SK-N-SH treated with all-trans-retinoic acid at 6 μM for 48 hours (cell line): Measurements from ENCODE around the gene BUB1B.

Source experiments
- ATAC-seq: fragments of 200-7000 bp; cut with Tn5 transposase; 3 replicates; pipeline ENCODE4 v1.9.1; 2020; ENCODE audit warnings: mild to moderate bottlenecking, moderate library complexity
- ARNTL ChIP-seq: fragments of 450-650 bp; formaldehyde crosslinking; IDR thresholded peaks from 2 replicates; pipeline ENCODE4 v1.5.0; 2020; ENCODE audit warnings: low read depth, mild to moderate bottlenecking, moderate library complexity, borderline replicate concordance
- BACH2 ChIP-seq: fragments of 250-450 bp; sonication (Bioruptor Pico); IDR thresholded peaks from 2 replicates; pipeline ENCODE4 v1.9.0; 2021; ENCODE audit warnings: mild to moderate bottlenecking, borderline replicate concordance
- CSDC2 ChIP-seq: fragments of 250-450 bp; sonication (Bioruptor Pico); IDR thresholded peaks from 2 replicates; pipeline ENCODE4 v1.5.0; 2020; ENCODE audit warnings: mild to moderate bottlenecking, moderate library complexity
- ESRRG ChIP-seq: fragments of 250-450 bp; sonication (Bioruptor Pico); IDR thresholded peaks from 2 replicates; pipeline ENCODE4 v1.6.1; 2021; ENCODE audit warnings: mild to moderate bottlenecking
- GLIS3 ChIP-seq: fragments of 250-450 bp; sonication (Bioruptor Pico); IDR thresholded peaks from 2 replicates; pipeline ENCODE4 v1.5.0; 2020; ENCODE audit warnings: mild to moderate bottlenecking, moderate library complexity
- ISL1 ChIP-seq: fragments of 250-450 bp; sonication (Bioruptor Pico); IDR thresholded peaks from 2 replicates; pipeline ENCODE4 v2.1.2; 2022; ENCODE audit warnings: mild to moderate bottlenecking, moderate library complexity
- PPARA ChIP-seq: fragments of 250-450 bp; sonication (Bioruptor Pico); IDR thresholded peaks from 2 replicates; pipeline ENCODE4 v1.5.0; 2020; ENCODE audit warnings: mild to moderate bottlenecking, borderline replicate concordance
- RARB ChIP-seq: fragments of 250-450 bp; sonication (Bioruptor Pico); IDR thresholded peaks from 2 replicates; pipeline ENCODE4 v1.8.0; 2021; ENCODE audit warnings: mild to moderate bottlenecking, moderate library complexity
- SNAI2 ChIP-seq: fragments of 250-450 bp; sonication (Bioruptor Pico); IDR thresholded peaks from 2 replicates; pipeline ENCODE4 v1.5.0; 2020; ENCODE audit warnings: mild to moderate bottlenecking, moderate library complexity
- TCF4 ChIP-seq: fragments of 250-450 bp; sonication (Bioruptor Pico); IDR thresholded peaks from 2 replicates; pipeline ENCODE4 v1.8.0; 2021; ENCODE audit warnings: mild to moderate bottlenecking, moderate library complexity, borderline replicate concordance
- TOX ChIP-seq: fragments of 250-450 bp; sonication (Bioruptor Pico); IDR thresholded peaks from 2 replicates; pipeline ENCODE4 v1.8.0; 2021; ENCODE audit warnings: mild to moderate bottlenecking, moderate library complexity, borderline replicate concordance
- ZC3H10 ChIP-seq: fragments of 250-450 bp; sonication (Bioruptor Pico); IDR thresholded peaks from 2 replicates; pipeline ENCODE4 v1.5.1; 2021; ENCODE audit warnings: mild to moderate bottlenecking, moderate library complexity
- ZFP3 ChIP-seq: fragments of 250-450 bp; sonication (Bioruptor Pico); IDR thresholded peaks from 2 replicates; pipeline ENCODE4 v1.5.0; 2020; ENCODE audit warnings: mild to moderate bottlenecking, moderate library complexity
- ZFP30 ChIP-seq: fragments of 450-650 bp; formaldehyde crosslinking; IDR thresholded peaks from 2 replicates; pipeline ENCODE4 v1.5.0; 2022; ENCODE audit warnings: mild to moderate bottlenecking, moderate library complexity
- ZNF8 ChIP-seq: fragments of 450-650 bp; formaldehyde crosslinking; IDR thresholded peaks from 2 replicates; pipeline ENCODE4 v1.5.0; 2020; ENCODE audit warnings: mild to moderate bottlenecking, moderate library complexity
- TF ChIP-seq, protein P1 (sequence below): fragments of 250-450 bp; sonication (Bioruptor Pico); IDR thresholded peaks from 2 replicates; pipeline ENCODE4 v1.8.0; 2020; ENCODE audit warnings: mild to moderate bottlenecking, moderate library complexity, borderline replicate concordance
- TF ChIP-seq, protein P2 (sequence below): fragments of 250-450 bp; sonication (Bioruptor Pico); IDR thresholded peaks from 2 replicates; pipeline ENCODE4 v1.5.0; 2020; ENCODE audit warnings: mild to moderate bottlenecking, moderate library complexity
- TF ChIP-seq, protein P3 (sequence below): fragments of 250-450 bp; sonication (Bioruptor Pico); IDR thresholded peaks from 2 replicates; pipeline ENCODE4 v1.5.1; 2021; ENCODE audit warnings: mild to moderate bottlenecking, moderate library complexity

BUB1B gene

DNA sequence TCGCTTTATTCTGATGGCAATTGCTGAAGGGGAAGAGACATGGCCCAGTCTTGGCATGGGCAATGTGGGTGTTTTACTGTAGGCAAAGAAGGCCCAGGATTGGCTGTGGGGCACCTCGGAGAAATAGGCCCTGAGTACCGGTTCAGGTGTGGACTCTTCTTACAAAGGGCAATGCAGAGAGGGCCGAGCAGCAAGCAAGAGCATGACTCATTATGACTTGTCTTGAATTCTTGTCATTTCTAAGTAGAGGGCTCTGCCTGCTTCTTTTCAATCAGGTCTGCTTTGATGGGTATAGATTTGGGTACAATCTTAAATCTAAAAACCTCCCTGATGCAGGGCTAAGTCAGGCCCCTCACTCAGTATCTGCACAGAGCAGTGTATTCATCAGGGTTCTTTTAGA lies 14.8 kb upstream of the BUB1B start (continued):
- TF ChIP-seq, protein P1, sequence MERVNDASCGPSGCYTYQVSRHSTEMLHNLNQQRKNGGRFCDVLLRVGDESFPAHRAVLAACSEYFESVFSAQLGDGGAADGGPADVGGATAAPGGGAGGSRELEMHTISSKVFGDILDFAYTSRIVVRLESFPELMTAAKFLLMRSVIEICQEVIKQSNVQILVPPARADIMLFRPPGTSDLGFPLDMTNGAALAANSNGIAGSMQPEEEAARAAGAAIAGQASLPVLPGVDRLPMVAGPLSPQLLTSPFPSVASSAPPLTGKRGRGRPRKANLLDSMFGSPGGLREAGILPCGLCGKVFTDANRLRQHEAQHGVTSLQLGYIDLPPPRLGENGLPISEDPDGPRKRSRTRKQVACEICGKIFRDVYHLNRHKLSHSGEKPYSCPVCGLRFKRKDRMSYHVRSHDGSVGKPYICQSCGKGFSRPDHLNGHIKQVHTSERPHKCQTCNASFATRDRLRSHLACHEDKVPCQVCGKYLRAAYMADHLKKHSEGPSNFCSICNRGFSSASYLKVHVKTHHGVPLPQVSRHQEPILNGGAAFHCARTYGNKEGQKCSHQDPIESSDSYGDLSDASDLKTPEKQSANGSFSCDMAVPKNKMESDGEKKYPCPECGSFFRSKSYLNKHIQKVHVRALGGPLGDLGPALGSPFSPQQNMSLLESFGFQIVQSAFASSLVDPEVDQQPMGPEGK (CRISPR knock-in tag): no peak

DNA sequence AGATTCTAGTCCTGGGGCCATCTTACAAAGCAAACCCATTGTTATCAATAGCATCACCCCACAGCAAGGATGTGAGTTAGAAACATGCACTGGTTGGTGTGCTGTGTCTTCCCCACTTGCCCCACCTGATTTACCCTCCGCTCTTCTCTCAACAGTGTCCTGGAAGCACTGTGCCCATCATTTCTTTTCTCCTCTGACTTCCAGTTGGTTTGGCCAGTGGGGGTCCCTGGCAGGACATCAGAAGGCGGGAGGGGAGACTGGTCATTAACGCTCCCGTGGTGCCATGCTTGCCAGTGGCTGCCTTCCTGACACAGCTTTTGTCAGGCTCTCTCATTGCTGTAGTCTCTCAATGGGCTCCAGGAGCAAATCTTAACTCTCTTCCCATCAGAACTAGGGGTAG lies 11.5 kb upstream of the BUB1B start:
- ATAC-seq: no peak
- no peak for TF ChIP-seq TCF4
- TF ChIP-seq CSDC2 (CRISPR knock-in tag): no peak
- no peak for TF ChIP-seq SNAI2 (CRISPR knock-in tag)
- TF ChIP-seq ZFP30: no peak
- TF ChIP-seq, protein P2, sequence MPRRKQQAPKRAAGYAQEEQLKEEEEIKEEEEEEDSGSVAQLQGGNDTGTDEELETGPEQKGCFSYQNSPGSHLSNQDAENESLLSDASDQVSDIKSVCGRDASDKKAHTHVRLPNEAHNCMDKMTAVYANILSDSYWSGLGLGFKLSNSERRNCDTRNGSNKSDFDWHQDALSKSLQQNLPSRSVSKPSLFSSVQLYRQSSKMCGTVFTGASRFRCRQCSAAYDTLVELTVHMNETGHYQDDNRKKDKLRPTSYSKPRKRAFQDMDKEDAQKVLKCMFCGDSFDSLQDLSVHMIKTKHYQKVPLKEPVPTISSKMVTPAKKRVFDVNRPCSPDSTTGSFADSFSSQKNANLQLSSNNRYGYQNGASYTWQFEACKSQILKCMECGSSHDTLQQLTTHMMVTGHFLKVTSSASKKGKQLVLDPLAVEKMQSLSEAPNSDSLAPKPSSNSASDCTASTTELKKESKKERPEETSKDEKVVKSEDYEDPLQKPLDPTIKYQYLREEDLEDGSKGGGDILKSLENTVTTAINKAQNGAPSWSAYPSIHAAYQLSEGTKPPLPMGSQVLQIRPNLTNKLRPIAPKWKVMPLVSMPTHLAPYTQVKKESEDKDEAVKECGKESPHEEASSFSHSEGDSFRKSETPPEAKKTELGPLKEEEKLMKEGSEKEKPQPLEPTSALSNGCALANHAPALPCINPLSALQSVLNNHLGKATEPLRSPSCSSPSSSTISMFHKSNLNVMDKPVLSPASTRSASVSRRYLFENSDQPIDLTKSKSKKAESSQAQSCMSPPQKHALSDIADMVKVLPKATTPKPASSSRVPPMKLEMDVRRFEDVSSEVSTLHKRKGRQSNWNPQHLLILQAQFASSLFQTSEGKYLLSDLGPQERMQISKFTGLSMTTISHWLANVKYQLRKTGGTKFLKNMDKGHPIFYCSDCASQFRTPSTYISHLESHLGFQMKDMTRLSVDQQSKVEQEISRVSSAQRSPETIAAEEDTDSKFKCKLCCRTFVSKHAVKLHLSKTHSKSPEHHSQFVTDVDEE: no peak
- TF ChIP-seq, protein P3, sequence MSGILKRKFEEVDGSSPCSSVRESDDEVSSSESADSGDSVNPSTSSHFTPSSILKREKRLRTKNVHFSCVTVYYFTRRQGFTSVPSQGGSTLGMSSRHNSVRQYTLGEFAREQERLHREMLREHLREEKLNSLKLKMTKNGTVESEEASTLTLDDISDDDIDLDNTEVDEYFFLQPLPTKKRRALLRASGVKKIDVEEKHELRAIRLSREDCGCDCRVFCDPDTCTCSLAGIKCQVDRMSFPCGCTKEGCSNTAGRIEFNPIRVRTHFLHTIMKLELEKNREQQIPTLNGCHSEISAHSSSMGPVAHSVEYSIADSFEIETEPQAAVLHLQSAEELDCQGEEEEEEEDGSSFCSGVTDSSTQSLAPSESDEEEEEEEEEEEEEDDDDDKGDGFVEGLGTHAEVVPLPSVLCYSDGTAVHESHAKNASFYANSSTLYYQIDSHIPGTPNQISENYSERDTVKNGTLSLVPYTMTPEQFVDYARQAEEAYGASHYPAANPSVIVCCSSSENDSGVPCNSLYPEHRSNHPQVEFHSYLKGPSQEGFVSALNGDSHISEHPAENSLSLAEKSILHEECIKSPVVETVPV (CRISPR knock-in tag): no peak
- TF ChIP-seq TOX (CRISPR knock-in tag): no peak
- TF ChIP-seq PPARA (CRISPR knock-in tag): no peak
- TF ChIP-seq BACH2 (CRISPR knock-in tag): no peak
- no peak for TF ChIP-seq GLIS3
- TF ChIP-seq RARB (CRISPR knock-in tag): no peak
- TF ChIP-seq ARNTL: no peak
- TF ChIP-seq, all 23 proteins: peak for 0

DNA sequence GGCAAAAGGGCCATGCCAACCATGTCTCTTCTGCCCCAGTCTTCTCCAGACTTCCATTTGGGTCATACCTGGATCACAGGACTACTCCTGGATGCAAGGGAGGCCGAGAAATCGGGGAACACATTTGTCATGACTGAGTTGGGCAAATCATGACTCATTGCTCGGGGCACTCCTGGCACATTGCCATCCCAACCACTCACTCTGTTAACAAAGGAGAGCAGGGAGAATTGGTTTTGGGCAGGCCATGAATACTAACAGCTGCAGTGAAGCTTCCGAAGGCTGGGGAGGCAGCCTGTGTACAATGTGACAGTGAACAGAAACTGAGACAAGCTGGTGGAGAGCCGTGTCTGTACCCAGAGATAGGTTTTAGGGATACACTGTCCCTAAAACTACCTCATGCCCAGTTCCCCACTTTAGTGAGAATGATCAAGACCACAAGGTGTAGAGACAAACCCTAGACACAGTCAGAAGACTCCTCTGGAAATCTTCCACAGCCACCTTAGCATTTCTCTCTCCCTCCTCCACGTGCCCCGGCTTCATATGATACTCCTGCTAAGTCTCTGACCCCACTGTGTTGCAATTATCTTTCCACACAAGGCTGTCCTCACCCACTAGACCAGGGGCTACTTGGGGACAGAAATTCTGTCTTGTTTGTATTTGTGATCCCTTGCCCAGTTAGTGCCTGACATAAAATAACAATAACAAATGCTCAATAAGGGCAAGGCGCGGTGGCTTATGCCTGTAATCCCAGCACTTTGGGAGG lies 10.5 kb upstream of the BUB1B start:
- ATAC-seq: peak; percentile 78

More for the DNA sequence above, 10.5 kb upstream of the BUB1B start:
- no peak for TF ChIP-seq ZFP3
- TF ChIP-seq, protein P2: no peak
- no peak for TF ChIP-seq BACH2 (CRISPR knock-in tag)
- no peak for TF ChIP-seq ESRRG (CRISPR knock-in tag)
- TF ChIP-seq, protein P3 (CRISPR knock-in tag): no peak
- TF ChIP-seq ZNF8 (CRISPR knock-in tag): no peak
- TF ChIP-seq CSDC2 (CRISPR knock-in tag): no peak
- no peak for TF ChIP-seq ZC3H10 (CRISPR knock-in tag)
- no peak for TF ChIP-seq ISL1 (CRISPR knock-in tag)
